Frontal cortex (tissue), 4 donors: ENCODE measurements around the gene PKP4. TPM values are rescaled to one million over a fixed set of nuclear protein-coding genes. Genes with fewer than 3 reads are reported as not detected.

Experiments
- DNase-seq, 2 donors: peaks; one replicate each; pipeline ENCODE4 v3.0.0; 2012; ENCODE audit warnings: low spot score in 2 of 2
- FAIRE-seq: peaks from 2 replicates; lab custom pipeline; 2012; peaks lifted over from hg19 to GRCh38; lab: Jason Lieb, UNC
- total RNA-seq: library from RNA; depleted of rRNA; stranded (reverse); fragments of >200 nt; gene quantifications from one replicate; pipeline ENCODE4 v1.2.3, GENCODE V29; 2014
- donor health status: control.
- donor health status: control.
- donor health status: control.

Gene PKP4
- total RNA-seq, 1 donor from 2014 or later, result 103 TPM

GRCh38 chr2:158663796-158664195 is 207.0 kb downstream of the PKP4 start:
- FAIRE-seq (no peak), DNase-seq (no peak)

- DNase-seq (no peak), FAIRE-seq (no peak)
These were observed 208.2 kb downstream of the PKP4 start for GRCh38 chr2:158664987-158665386.

GRCh38 chr2:158665536-158666302 is 209.0 kb downstream of the PKP4 start:
- DNase-seq, result no peak
- no peak for FAIRE-seq

- no peak for DNase-seq
- no peak for FAIRE-seq
These were observed 210.2 kb downstream of the PKP4 start for GRCh38 chr2:158666969-158667368.

GRCh38 chr2:158667586-158667985 is 210.8 kb downstream of the PKP4 start:
- FAIRE-seq (no peak), DNase-seq (no peak)

- no peak for DNase-seq
- no peak for FAIRE-seq
These were observed 211.4 kb downstream of the PKP4 start for GRCh38 chr2:158668001-158668765.

- DNase-seq (no peak), FAIRE-seq (no peak)
These were observed 213.5 kb downstream of the PKP4 start for GRCh38 chr2:158670292-158670691.

- FAIRE-seq (no peak), DNase-seq (no peak)
These were observed 214.9 kb downstream of the PKP4 start for GRCh38 chr2:158671360-158672245.

GRCh38 chr2:158676295-158676694 is 219.5 kb downstream of the PKP4 start:
- FAIRE-seq (no peak), DNase-seq (no peak)

GRCh38 chr2:158676696-158677095 is 219.9 kb downstream of the PKP4 start:
- no peak for DNase-seq
- no peak for FAIRE-seq

- DNase-seq (no peak), FAIRE-seq (no peak)
These were observed 220.8 kb downstream of the PKP4 start for GRCh38 chr2:158677542-158677941.

GRCh38 chr2:158681816-158682215 is 225.1 kb downstream of the PKP4 start:
- no peak for DNase-seq
- FAIRE-seq, result no peak

GRCh38 chr2:158685646-158686045 is 228.9 kb downstream of the PKP4 start:
- FAIRE-seq (no peak), DNase-seq (no peak)

GRCh38 chr2:158686210-158686691 is 229.5 kb downstream of the PKP4 start:
- FAIRE-seq, result no peak
- DNase-seq, result peak; percentile 30 to 36

GRCh38 chr2:158687315-158687714 is 230.6 kb downstream of the PKP4 start:
- FAIRE-seq (no peak), DNase-seq (no peak)

- DNase-seq (no peak), FAIRE-seq (no peak)
These were observed 232.0 kb downstream of the PKP4 start for GRCh38 chr2:158688721-158689120.

GRCh38 chr2:158689391-158689790 is 232.6 kb downstream of the PKP4 start:
- FAIRE-seq (no peak), DNase-seq (no peak)

GRCh38 chr2:158690823-158691222 is 234.1 kb downstream of the PKP4 start:
- DNase-seq (no peak), FAIRE-seq (no peak)

GRCh38 chr2:158691619-158692018 is 234.9 kb downstream of the PKP4 start:
- DNase-seq (no peak), FAIRE-seq (no peak)
